Caco-2 (cell line): ENCODE data around the gene SKAP1. TPM values are rescaled to one million over a fixed set of nuclear protein-coding genes. Genes with fewer than 3 reads are reported as not detected.

ENCODE experiments used
- BruUV-seq: library from RNA; stranded (reverse); fragments of 400-500 nt; replicated peaks from 2 replicates; lab custom pipeline; 2021; lab: Mats Ljungman, UMichigan
- CTCF ChIA-PET: fragments of 300-600 bp; sonication (Branson Sonifier 250); formaldehyde crosslinking; loops from one replicate; lab custom pipeline; 2022; ENCODE audit warnings: antibody characterized with exemption; lab: Charles Lee
- POLR2A ChIA-PET: fragments of 300-600 bp; sonication (Branson Sonifier 250); formaldehyde crosslinking; loops from one replicate; lab custom pipeline; 2022; ENCODE audit warnings: antibody characterized with exemption; lab: Charles Lee
- DNase-seq, 2 experiments: peaks; one replicate each; pipeline versions ENCODE4 v3.0.0 to v3.0.0-alpha.2; 2020 to 2022
- H3K27me3 ChIP-seq: replicated peaks from 2 replicates; pipeline ENCODE4 v1.6.0; 2011; ENCODE audit warnings: low read length; ENCODE audit not compliant: control insufficient read depth, insufficient read depth
- H3K36me3 ChIP-seq: 2 replicates; pipeline ENCODE4 v1.5.1; 2011; ENCODE audit warnings: low read length; ENCODE audit not compliant: control insufficient read depth, insufficient read depth
- H3K4me1 ChIP-seq: fragments of 250-450 bp; sonication (Bioruptor Pico); 2 replicates; pipeline ENCODE4 v1.5.1; 2020; ENCODE audit warnings: mild to moderate bottlenecking
- H3K4me3 ChIP-seq: 2 replicates; pipeline ENCODE4 v1.5.1; 2011; ENCODE audit warnings: low read depth, mild to moderate bottlenecking, control low read depth, low read length
- H3K9me3 ChIP-seq: fragments of 250-450 bp; sonication (Bioruptor Pico); 2 replicates; pipeline ENCODE4 v1.5.1; 2020; ENCODE audit warnings: mild to moderate bottlenecking, moderate library complexity
- H3K27ac Mint-ChIP-seq: one replicate; pipeline ENCODE4 v1.8.0; 2022; ENCODE audit warnings: mixed read lengths; ENCODE audit not compliant: unreplicated experiment
- H3K27me3 Mint-ChIP-seq: one replicate; pipeline ENCODE4 v1.8.0; 2022; ENCODE audit warnings: mixed read lengths; ENCODE audit not compliant: insufficient read depth, unreplicated experiment
- H3K36me3 Mint-ChIP-seq: one replicate; pipeline ENCODE4 v1.8.0; 2022; ENCODE audit warnings: mild to moderate bottlenecking, mixed read lengths; ENCODE audit not compliant: insufficient read depth, unreplicated experiment
- H3K4me1 Mint-ChIP-seq: one replicate; pipeline ENCODE4 v1.8.0; 2022; ENCODE audit warnings: low read depth, mixed read lengths; ENCODE audit not compliant: unreplicated experiment
- H3K4me3 Mint-ChIP-seq: one replicate; pipeline ENCODE4 v1.8.0; 2022; ENCODE audit warnings: mild to moderate bottlenecking, moderate library complexity, mixed read lengths; ENCODE audit not compliant: unreplicated experiment
- H3K9me3 Mint-ChIP-seq: one replicate; pipeline ENCODE4 v1.8.0; 2022; ENCODE audit warnings: mixed read lengths; ENCODE audit not compliant: unreplicated experiment
- CTCF ChIP-seq, 2 experiments: fragments of 200-600 bp in 1 of 2; IDR thresholded peaks; 1 replicate in 1 of 2; 2 replicates in 1 of 2; pipeline versions ENCODE4 v1.5.1 to v1.8.0; 2011 to 2022; ENCODE audit warnings: antibody characterized with exemption in 1 of 2, control low read depth in 1 of 2, inconsistent platforms in 1 of 2, low read depth in 1 of 2, low read length in 1 of 2, mild to moderate bottlenecking in 1 of 2, moderate library complexity in 1 of 2; ENCODE audit not compliant: insufficient read depth in 1 of 2, severe bottlenecking in 1 of 2, unreplicated experiment in 1 of 2
- intact Hi-C: fragments of 100-400 bp; cut with micrococcal nuclease; formaldehyde crosslinking; loops from one replicate; pipeline ENCODE4 v1.10.0; 2022; ENCODE audit not compliant: unreplicated experiment
- total RNA-seq: library from RNA; stranded (reverse); gene quantifications from 2 replicates; pipeline ENCODE4 v1.2.3, GENCODE V29; 2022

The SKAP1 gene
- total RNA-seq, 1 experiment from 2014 or later, result 0.70 TPM

GRCh38 chr17:48179071-48179945 lies 250.7 kb downstream of the SKAP1 start:
- Mint-ChIP-seq H3K4me3 (no peak overlapping the region), H3K4me1 (no peaks in the 10 kb centered on the region), H3K9me3 (no peaks in the 10 kb centered on the region), H3K27me3 (peaks cover 11% of the 10 kb centered on the region), H3K36me3 (no peaks in the 10 kb centered on the region), H3K27ac (no peak overlapping the region)
- CTCF ChIA-PET, result interaction anchor here (1.0 to 1.3 kb wide), 2 partner anchors 80 to 153 kb away, joined by 4 read pairs; no protein-coding TSS in a partner anchor
- BruUV-seq, result no TSS peak
- peak in 1 of 2 experiments; percentile 6 for TF ChIP-seq CTCF (IDR thresholded peaks at IDR 0.05; ENCODE audit: insufficient read depth in 1 of 2, low read depth in 1 of 2, low read length in 1 of 2, severe bottlenecking in 1 of 2, unreplicated experiment in 1 of 2)
- POLR2A ChIA-PET, result no interaction called here
- no peak for DNase-seq
- intact Hi-C loops, result no loop called here
- Histone ChIP-seq H3K9me3 (no peaks in the 10 kb centered on the region), H3K4me3 (no peak overlapping the region), H3K27me3 (0 out of 2 replicates have a peak, but pooled peaks cover 2% of the 10 kb centered on the region), H3K4me1 (no peaks in the 10 kb centered on the region), H3K36me3 (no peaks in the 10 kb centered on the region)

GRCh38 chr17:48178317-48178716 lies 251.7 kb downstream of the SKAP1 start:
- no peaks in the 10 kb centered on the region for H3K4me1 Mint-ChIP-seq
- Histone ChIP-seq H3K9me3 (no peaks in the 10 kb centered on the region), H3K4me3 (no peak overlapping the region), H3K27me3 (0 out of 2 replicates have a peak, but pooled peaks cover 2% of the 10 kb centered on the region), H3K36me3 (no peaks in the 10 kb centered on the region), H3K4me1 (no peaks in the 10 kb centered on the region)
- no peak for TF ChIP-seq CTCF (IDR thresholded peaks at IDR 0.05; ENCODE audit: insufficient read depth in 1 of 2, low read depth in 1 of 2, low read length in 1 of 2, severe bottlenecking in 1 of 2, unreplicated experiment in 1 of 2)
- no peak for DNase-seq
- BruUV-seq, result no TSS peak
- H3K4me3 Mint-ChIP-seq, result no peak overlapping the region
- H3K36me3 Mint-ChIP-seq, result no peaks in the 10 kb centered on the region
- no peak overlapping the region for H3K27ac Mint-ChIP-seq
- ChIA-PET CTCF (interaction anchor here (0.5 to 1.5 kb wide), 6 partner anchors 11 to 633 kb away, joined by 3 to 7 read pairs (median 4); no protein-coding TSS in a partner anchor), POLR2A (no interaction called here)
- H3K27me3 Mint-ChIP-seq, result peaks cover 12% of the 10 kb centered on the region
- no peaks in the 10 kb centered on the region for H3K9me3 Mint-ChIP-seq
- intact Hi-C loops, result no loop called here

- H3K27me3 ChIP-seq, result 0 out of 2 replicates have a peak, but pooled peaks cover 2% of the 10 kb centered on the region
- H3K9me3 ChIP-seq, result no peaks in the 10 kb centered on the region
- Mint-ChIP-seq H3K27ac (no peak overlapping the region), H3K36me3 (no peaks in the 10 kb centered on the region), H3K27me3 (peaks cover 11% of the 10 kb centered on the region), H3K9me3 (no peaks in the 10 kb centered on the region), H3K4me3 (no peak overlapping the region), H3K4me1 (no peaks in the 10 kb centered on the region)
- DNase-seq, result no peak
- no TSS peak for BruUV-seq
- no peak for TF ChIP-seq CTCF (IDR thresholded peaks at IDR 0.05; ENCODE audit: insufficient read depth in 1 of 2, low read depth in 1 of 2, low read length in 1 of 2, severe bottlenecking in 1 of 2, unreplicated experiment in 1 of 2)
- CTCF ChIA-PET, result interaction anchor here (0.5 to 1.5 kb wide), 6 partner anchors 11 to 634 kb away, joined by 3 to 7 read pairs (median 3); no protein-coding TSS in a partner anchor
- POLR2A ChIA-PET, result no interaction called here
- intact Hi-C loops, result no loop called here
- no peaks in the 10 kb centered on the region for H3K36me3 ChIP-seq
- H3K4me3 ChIP-seq, result no peak overlapping the region
- no peaks in the 10 kb centered on the region for H3K4me1 ChIP-seq
These were observed 252.2 kb downstream of the SKAP1 start for GRCh38 chr17:48177816-48178215.
